NCI-H526 treated with DMSO at 0.1 percent for 48 hours (cell line): ENCODE results near the gene ZC2HC1B.
A peak's percentile ranks its signal among the peaks of the same experiment; 100 is the strongest.

Experiments used
- DNase-seq: peaks from one replicate; lab custom pipeline; 2025; lab: John Stamatoyannopoulos, UW

The ZC2HC1B gene

GRCh38 chr6:143961886-143962878 is 97.9 kb downstream of the ZC2HC1B start:
- peak; percentile 50 for DNase-seq

GRCh38 chr6:143963158-143963919 is 99.1 kb downstream of the ZC2HC1B start:
- DNase-seq: no peak

GRCh38 chr6:143964674-143965081 is 100.4 kb downstream of the ZC2HC1B start:
- DNase-seq: peak; percentile 47

GRCh38 chr6:143965503-143966171 is 101.4 kb downstream of the ZC2HC1B start:
- DNase-seq: no peak

GRCh38 chr6:143966312-143966711 is 102.0 kb downstream of the ZC2HC1B start:
- DNase-seq: peak; percentile 22

- DNase-seq: no peak
Observed at GRCh38 chr6:143967706-143968376, 103.6 kb downstream of the ZC2HC1B start.

GRCh38 chr6:143969077-143969476 is 104.8 kb downstream of the ZC2HC1B start:
- no peak for DNase-seq

- DNase-seq: no peak
Observed at GRCh38 chr6:143970456-143971218, 106.4 kb downstream of the ZC2HC1B start.

GRCh38 chr6:143971482-143972205 is 107.4 kb downstream of the ZC2HC1B start:
- DNase-seq: no peak

- no peak for DNase-seq
Observed at GRCh38 chr6:143973097-143973966, 109.1 kb downstream of the ZC2HC1B start.

GRCh38 chr6:143974089-143974488 is 109.8 kb downstream of the ZC2HC1B start:
- DNase-seq: no peak

GRCh38 chr6:143976806-143977349 is 112.6 kb downstream of the ZC2HC1B start:
- no peak for DNase-seq

- no peak for DNase-seq
Observed at GRCh38 chr6:143980921-143981320, 116.6 kb downstream of the ZC2HC1B start.

GRCh38 chr6:143982968-143983367 is 118.7 kb downstream of the ZC2HC1B start:
- no peak for DNase-seq

- DNase-seq: no peak
Observed at GRCh38 chr6:143984666-143985065, 120.4 kb downstream of the ZC2HC1B start.

GRCh38 chr6:143986463-143987065 is 122.3 kb downstream of the ZC2HC1B start:
- DNase-seq: no peak
